Activated gamma-delta T cell treated with anti-CD3 and anti-CD28 coated beads, Interleukin-2, amount 50 U/mL, for 16 hours (primary cell): Measurements from ENCODE around the gene SPATA31D4.
"Not testable (repeated sequence)": the region's sequence is repeated elsewhere in the genome, so short reads cannot be mapped to it uniquely, and the experiment has no call there.

Experiments
- DNase-seq: peaks from one replicate; pipeline ENCODE4 v3.0.0-alpha.2; 2020; ENCODE audit warnings: low read depth

The SPATA31D4 gene

GRCh38 chr9:81928305-81928704, at the start of gene SPATA31D4:
TSS of gene SPATA31D4 (plus strand) at chr9:81928428. CDS start at chr9:81928514, 86 bp downstream.
- not testable (repeated sequence) for DNase-seq

GRCh38 chr9:81878530-81878929, 49.7 kb upstream of the SPATA31D4 start:
- DNase-seq = no peak

- no peak for DNase-seq
Observed at GRCh38 chr9:81879501-81879916, 48.7 kb upstream of the SPATA31D4 start.

- no peak for DNase-seq
Observed at GRCh38 chr9:81885602-81886001, 42.6 kb upstream of the SPATA31D4 start.

GRCh38 chr9:81886665-81887064, 41.6 kb upstream of the SPATA31D4 start:
- no peak for DNase-seq

GRCh38 chr9:81890104-81890503, 38.1 kb upstream of the SPATA31D4 start:
- no peak for DNase-seq

GRCh38 chr9:81892440-81892839, 35.8 kb upstream of the SPATA31D4 start:
- no peak for DNase-seq

- no peak for DNase-seq
Observed at GRCh38 chr9:81893929-81894328, 34.3 kb upstream of the SPATA31D4 start.

GRCh38 chr9:81894891-81895290, 33.3 kb upstream of the SPATA31D4 start:
- no peak for DNase-seq

GRCh38 chr9:81896070-81896469, 32.2 kb upstream of the SPATA31D4 start:
- DNase-seq = no peak

- DNase-seq = no peak
Observed at GRCh38 chr9:81898851-81899250, 29.4 kb upstream of the SPATA31D4 start.

GRCh38 chr9:81902196-81902595, 26.0 kb upstream of the SPATA31D4 start:
- no peak for DNase-seq

- no peak for DNase-seq
Observed at GRCh38 chr9:81902626-81903025, 25.6 kb upstream of the SPATA31D4 start.

GRCh38 chr9:81906671-81907070, 21.6 kb upstream of the SPATA31D4 start:
- no peak for DNase-seq

GRCh38 chr9:81912135-81912534, 16.1 kb upstream of the SPATA31D4 start:
- DNase-seq = no peak

- no peak for DNase-seq
Observed at GRCh38 chr9:81915801-81916505, 12.3 kb upstream of the SPATA31D4 start.

- not testable (repeated sequence) for DNase-seq
Observed at GRCh38 chr9:81918507-81918906, 9.7 kb upstream of the SPATA31D4 start.

- not testable (repeated sequence) for DNase-seq
Observed at GRCh38 chr9:81930147-81930546, 1.9 kb downstream of the SPATA31D4 start.

- not testable (repeated sequence) for DNase-seq
Observed at GRCh38 chr9:81933547-81933946, 5.3 kb downstream of the SPATA31D4 start.

- DNase-seq = not testable (repeated sequence)
Observed at GRCh38 chr9:81943393-81943792, 15.2 kb downstream of the SPATA31D4 start, which contains the start of gene SPATA31D3. TSS of gene SPATA31D3 (plus strand) at chr9:81943500. CDS start at chr9:81943586, 86 bp downstream.

GRCh38 chr9:81948650-81949049, 20.4 kb downstream of the SPATA31D4 start:
- DNase-seq = not testable (repeated sequence)

- no peak for DNase-seq
Observed at GRCh38 chr9:81953096-81953495, 24.9 kb downstream of the SPATA31D4 start.

GRCh38 chr9:81955625-81956024, 27.4 kb downstream of the SPATA31D4 start:
- no peak for DNase-seq
